Osteocyte (in vitro differentiated cells): ENCODE data around the gene DAGLB. TPM values are rescaled to one million over a fixed set of nuclear protein-coding genes. Genes with fewer than 3 reads are reported as not detected.
A peak's percentile ranks its signal among the peaks of the same experiment; 100 is the strongest.
"Not testable (repeated sequence)": the region's sequence is repeated elsewhere in the genome, so short reads cannot be mapped to it uniquely, and the experiment has no call there.

ENCODE experiments used
- DNase-seq: peaks from one replicate; pipeline ENCODE4 v3.0.0; 2021; ENCODE audit warnings: mixed read lengths; ENCODE audit not compliant: unreplicated experiment; ENCODE audit errors: extremely low spot score
- H3K27ac Mint-ChIP-seq: one replicate; pipeline ENCODE4 v1.8.0; 2021; ENCODE audit warnings: mild to moderate bottlenecking, mixed read lengths; ENCODE audit not compliant: unreplicated experiment
- H3K27me3 Mint-ChIP-seq: one replicate; pipeline ENCODE4 v1.8.0; 2021; ENCODE audit warnings: mixed read lengths; ENCODE audit not compliant: unreplicated experiment
- H3K36me3 Mint-ChIP-seq: one replicate; pipeline ENCODE4 v1.8.0; 2021; ENCODE audit warnings: mixed read lengths; ENCODE audit not compliant: unreplicated experiment
- H3K4me1 Mint-ChIP-seq: one replicate; pipeline ENCODE4 v1.8.0; 2021; ENCODE audit warnings: mixed read lengths; ENCODE audit not compliant: unreplicated experiment
- H3K4me3 Mint-ChIP-seq: one replicate; pipeline ENCODE4 v1.8.0; 2021; ENCODE audit warnings: mild to moderate bottlenecking, moderate library complexity, mixed read lengths; ENCODE audit not compliant: unreplicated experiment
- H3K9me3 Mint-ChIP-seq: one replicate; pipeline ENCODE4 v1.8.0; 2021; ENCODE audit warnings: mixed read lengths; ENCODE audit not compliant: unreplicated experiment
- total RNA-seq: library from RNA; stranded (reverse); gene quantifications from 2 replicates; pipeline ENCODE4 v1.2.1, GENCODE V29; 2021
- TF ChIP-seq, protein P1 (sequence below): fragments of 200-600 bp; sonication (generic); IDR thresholded peaks from 2 replicates; pipeline ENCODE4 v1.5.0; 2021; ENCODE audit warnings: antibody characterized with exemption, mild to moderate bottlenecking, moderate library complexity

Gene DAGLB
- total RNA-seq, 1 donor from 2014 or later: 22.4 TPM

DNA sequence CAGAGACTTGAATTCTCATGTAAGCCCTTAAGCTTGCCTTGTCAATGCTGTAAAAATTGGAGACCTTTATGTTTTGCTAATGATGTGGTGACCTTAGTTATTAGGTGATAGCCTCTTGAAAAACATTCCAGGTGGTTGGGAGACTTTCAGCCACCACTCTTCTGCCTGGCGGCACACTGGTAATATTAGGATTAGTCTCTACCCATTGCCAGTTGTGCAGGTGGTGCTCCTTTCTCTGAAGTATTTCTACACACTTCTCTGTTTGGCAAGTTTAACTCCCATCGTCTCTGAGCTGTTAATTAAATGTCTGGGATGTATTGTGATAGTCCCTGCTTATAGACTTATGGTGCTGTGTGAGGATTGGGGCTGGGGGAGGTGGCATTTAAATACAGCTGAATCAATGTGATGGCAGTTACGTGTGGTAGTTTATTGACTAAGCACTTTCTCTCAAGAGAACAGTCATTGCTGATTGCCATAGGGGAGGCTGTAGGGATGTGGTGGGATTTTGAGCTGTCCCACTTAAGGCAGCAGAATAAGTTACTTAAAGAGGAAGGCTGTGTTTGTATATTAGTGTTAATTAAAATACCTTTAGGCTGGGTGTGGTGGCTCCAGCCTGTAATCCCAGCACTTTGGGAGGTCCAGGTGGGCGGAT is 61.7 kb downstream of the DAGLB start:
- no peak overlapping the region for H3K4me3 Mint-ChIP-seq
- TF ChIP-seq, protein P1, sequence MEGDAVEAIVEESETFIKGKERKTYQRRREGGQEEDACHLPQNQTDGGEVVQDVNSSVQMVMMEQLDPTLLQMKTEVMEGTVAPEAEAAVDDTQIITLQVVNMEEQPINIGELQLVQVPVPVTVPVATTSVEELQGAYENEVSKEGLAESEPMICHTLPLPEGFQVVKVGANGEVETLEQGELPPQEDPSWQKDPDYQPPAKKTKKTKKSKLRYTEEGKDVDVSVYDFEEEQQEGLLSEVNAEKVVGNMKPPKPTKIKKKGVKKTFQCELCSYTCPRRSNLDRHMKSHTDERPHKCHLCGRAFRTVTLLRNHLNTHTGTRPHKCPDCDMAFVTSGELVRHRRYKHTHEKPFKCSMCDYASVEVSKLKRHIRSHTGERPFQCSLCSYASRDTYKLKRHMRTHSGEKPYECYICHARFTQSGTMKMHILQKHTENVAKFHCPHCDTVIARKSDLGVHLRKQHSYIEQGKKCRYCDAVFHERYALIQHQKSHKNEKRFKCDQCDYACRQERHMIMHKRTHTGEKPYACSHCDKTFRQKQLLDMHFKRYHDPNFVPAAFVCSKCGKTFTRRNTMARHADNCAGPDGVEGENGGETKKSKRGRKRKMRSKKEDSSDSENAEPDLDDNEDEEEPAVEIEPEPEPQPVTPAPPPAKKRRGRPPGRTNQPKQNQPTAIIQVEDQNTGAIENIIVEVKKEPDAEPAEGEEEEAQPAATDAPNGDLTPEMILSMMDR: no peak
- peaks cover 7% of the 10 kb centered on the region for H3K36me3 Mint-ChIP-seq
- H3K9me3 Mint-ChIP-seq: no peaks in the 10 kb centered on the region
- H3K4me1 Mint-ChIP-seq: peaks cover 56% of the 10 kb centered on the region
- peak overlapping the region; percentile 90 for H3K27ac Mint-ChIP-seq
- no peaks in the 10 kb centered on the region for H3K27me3 Mint-ChIP-seq
- DNase-seq: no peak

DNA sequence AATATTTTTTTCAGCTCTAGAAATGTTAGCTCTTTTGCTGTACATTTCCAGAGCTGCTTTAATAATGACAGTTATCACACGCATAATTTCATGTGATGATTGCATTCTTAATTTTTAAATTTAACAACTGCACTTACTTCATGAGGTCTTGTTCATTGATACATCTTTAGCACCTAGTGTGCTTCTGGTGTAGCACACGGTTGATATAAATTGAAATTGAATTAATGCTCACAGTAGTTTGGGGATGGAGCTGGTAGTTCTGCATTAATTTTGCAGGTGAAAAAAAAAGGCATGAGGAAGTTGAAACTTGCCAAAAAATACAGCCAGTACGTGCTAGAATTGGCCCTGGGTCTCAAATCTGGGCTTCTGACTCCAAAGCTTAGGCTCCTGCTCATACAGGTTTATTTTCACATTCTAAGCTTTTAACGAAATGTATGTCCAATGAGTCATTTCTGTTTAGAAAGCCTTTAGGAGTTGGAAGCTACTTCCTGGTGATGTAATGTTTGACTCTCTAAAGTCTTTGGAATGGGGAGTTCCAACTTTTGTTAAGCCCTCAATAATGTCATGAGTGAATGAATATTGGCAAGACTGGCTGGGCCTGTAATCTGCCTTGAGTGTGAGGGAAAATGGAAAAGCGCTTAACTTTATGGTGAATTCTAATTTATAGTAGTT is 62.5 kb downstream of the DAGLB start:
- DNase-seq: no peak
- H3K4me3 Mint-ChIP-seq: peak overlapping the region; percentile 18
- peaks cover 63% of the 10 kb centered on the region for H3K4me1 Mint-ChIP-seq
- no peaks in the 10 kb centered on the region for H3K9me3 Mint-ChIP-seq
- peaks cover 9% of the 10 kb centered on the region for H3K36me3 Mint-ChIP-seq
- no peaks in the 10 kb centered on the region for H3K27me3 Mint-ChIP-seq
- H3K27ac Mint-ChIP-seq: peak overlapping the region; percentile 90
- TF ChIP-seq, protein P1: no peak

DNA sequence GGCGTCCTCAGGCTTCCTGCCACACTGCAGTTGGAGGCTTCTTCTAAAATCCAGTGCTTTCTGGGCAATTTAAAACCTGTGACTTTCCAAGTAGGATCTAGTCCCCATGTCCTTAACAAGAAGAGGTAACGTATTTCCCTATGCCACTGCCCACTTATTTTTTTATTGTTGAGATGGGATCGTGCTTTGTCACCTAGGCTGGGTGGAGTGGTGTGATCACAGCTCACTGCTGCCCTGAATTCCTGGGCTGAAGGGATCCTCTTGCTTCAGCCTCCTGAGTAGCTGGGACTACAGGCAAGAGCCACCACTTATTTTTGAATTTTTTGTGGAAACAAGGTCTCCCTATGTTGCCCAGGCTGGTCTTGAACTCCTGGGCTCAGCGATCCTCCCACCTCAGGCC is 63.4 kb downstream of the DAGLB start:
- Mint-ChIP-seq H3K27ac (peak overlapping the region; percentile 73), H3K4me1 (peaks cover 70% of the 10 kb centered on the region), H3K36me3 (peaks cover 13% of the 10 kb centered on the region), H3K27me3 (no peaks in the 10 kb centered on the region), H3K4me3 (no peak overlapping the region), H3K9me3 (no peaks in the 10 kb centered on the region)
- TF ChIP-seq, protein P1: no peak
- DNase-seq: no peak

DNA sequence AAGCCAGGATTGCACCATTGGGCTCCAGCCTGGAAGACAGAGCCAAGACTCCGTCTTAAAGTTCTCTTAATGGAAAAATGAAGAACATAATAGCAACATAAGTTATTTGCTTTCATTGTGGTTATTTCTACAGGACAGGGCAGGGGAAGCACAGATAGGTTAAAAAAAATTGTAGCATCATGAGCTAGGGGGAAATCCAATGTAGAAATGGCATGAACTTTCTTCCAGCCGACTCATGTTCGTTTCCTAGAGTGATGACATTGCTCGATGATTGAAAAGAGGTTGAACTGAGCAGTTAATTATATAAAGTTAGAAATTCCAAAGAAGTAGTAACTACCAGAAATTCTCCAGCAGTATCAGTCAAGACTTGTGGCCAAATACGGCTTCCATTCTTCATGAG is 64.9 kb downstream of the DAGLB start:
- no peak for DNase-seq
- TF ChIP-seq, protein P1: no peak
- Mint-ChIP-seq H3K27ac (no peak overlapping the region), H3K27me3 (no peaks in the 10 kb centered on the region), H3K36me3 (peaks cover 8% of the 10 kb centered on the region), H3K9me3 (no peaks in the 10 kb centered on the region), H3K4me3 (no peak overlapping the region), H3K4me1 (peaks cover 77% of the 10 kb centered on the region)

DNA sequence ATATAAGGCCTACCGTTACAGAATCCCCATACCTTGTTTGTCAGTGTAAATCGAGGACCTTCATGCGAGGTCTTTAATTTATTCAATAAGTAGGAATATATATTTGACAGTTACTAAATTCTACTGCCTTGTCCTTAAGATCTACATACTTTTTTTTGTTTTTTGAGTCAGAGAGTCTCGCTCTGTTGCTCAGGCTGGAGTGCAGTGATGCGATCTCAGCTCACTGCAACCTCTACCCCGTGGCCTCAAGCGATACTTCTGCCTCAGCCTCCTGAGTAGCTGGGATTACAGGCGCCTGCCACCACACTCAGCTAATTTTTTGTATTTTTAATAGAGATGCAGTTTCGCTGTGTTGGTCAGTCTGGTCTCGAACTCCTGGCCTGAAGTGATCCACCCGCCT is 65.9 kb downstream of the DAGLB start:
- H3K4me1 Mint-ChIP-seq: peaks cover 82% of the 10 kb centered on the region
- H3K9me3 Mint-ChIP-seq, DNase-seq, H3K27ac Mint-ChIP-seq, H3K36me3 Mint-ChIP-seq, H3K27me3 Mint-ChIP-seq, H3K4me3 Mint-ChIP-seq: not testable (repeated sequence)
